ENCODE data around the gene STK4. TPM values are rescaled to one million over a fixed set of nuclear protein-coding genes. Genes with fewer than 3 reads are reported as not detected.
"Not testable (repeated sequence)": the region's sequence is repeated elsewhere in the genome, so short reads cannot be mapped to it uniquely, and the experiment has no call there.

STK4 gene
- total RNA-seq, 1 experiment from 2014 or later = 31.4 TPM

GRCh38 chr20:45056473-45057173 is 90.3 kb downstream of the STK4 start:
- in situ Hi-C loops (cut with HindIII; ENCODE audit: low pct_unique_long_range_greater_than_20kb, low sequenced_read_pairs) = no loop called here
- no peak for DNase-seq (ENCODE audit: low read depth, low spot score)

GRCh38 chr20:45058168-45058850 is 92.0 kb downstream of the STK4 start:
- in situ Hi-C loops (cut with HindIII; ENCODE audit: low pct_unique_long_range_greater_than_20kb, low sequenced_read_pairs) = no loop called here
- DNase-seq (ENCODE audit: low read depth, low spot score) = no peak

- DNase-seq (ENCODE audit: low read depth, low spot score) = peak; percentile 54
Measured at GRCh38 chr20:45059022-45059728, 92.9 kb downstream of the STK4 start.

GRCh38 chr20:45060294-45060693 is 94.0 kb downstream of the STK4 start:
- in situ Hi-C loops (cut with HindIII; ENCODE audit: low pct_unique_long_range_greater_than_20kb, low sequenced_read_pairs) = no loop called here
- DNase-seq (ENCODE audit: low read depth, low spot score) = no peak

More at GRCh38 chr20:45059022-45059728, 92.9 kb downstream of the STK4 start:
- in situ Hi-C loops (cut with HindIII; ENCODE audit: low pct_unique_long_range_greater_than_20kb, low sequenced_read_pairs) = no loop called here

GRCh38 chr20:45061244-45061643 is 94.9 kb downstream of the STK4 start:
- in situ Hi-C loops (cut with HindIII; ENCODE audit: low pct_unique_long_range_greater_than_20kb, low sequenced_read_pairs) = no loop called here
- no peak for DNase-seq (ENCODE audit: low read depth, low spot score)

GRCh38 chr20:45063107-45063506 is 96.8 kb downstream of the STK4 start:
- not testable (repeated sequence) for DNase-seq (ENCODE audit: low read depth, low spot score)

GRCh38 chr20:45064812-45065211 is 98.5 kb downstream of the STK4 start:
- in situ Hi-C loops (cut with HindIII; ENCODE audit: low pct_unique_long_range_greater_than_20kb, low sequenced_read_pairs) = no loop called here
- no peak for DNase-seq (ENCODE audit: low read depth, low spot score)

More at GRCh38 chr20:45063107-45063506, 96.8 kb downstream of the STK4 start:
- in situ Hi-C loops (cut with HindIII; ENCODE audit: low pct_unique_long_range_greater_than_20kb, low sequenced_read_pairs) = not testable (repeated sequence)

GRCh38 chr20:45066372-45066771 is 100.1 kb downstream of the STK4 start:
- no peak for DNase-seq (ENCODE audit: low read depth, low spot score)
- in situ Hi-C loops (cut with HindIII; ENCODE audit: low pct_unique_long_range_greater_than_20kb, low sequenced_read_pairs) = no loop called here

- DNase-seq (ENCODE audit: low read depth, low spot score) = no peak
- in situ Hi-C loops (cut with HindIII; ENCODE audit: low pct_unique_long_range_greater_than_20kb, low sequenced_read_pairs) = no loop called here
Measured at GRCh38 chr20:45067087-45067486, 100.8 kb downstream of the STK4 start.

GRCh38 chr20:45067558-45067957 is 101.2 kb downstream of the STK4 start:
- DNase-seq (ENCODE audit: low read depth, low spot score) = no peak
- in situ Hi-C loops (cut with HindIII; ENCODE audit: low pct_unique_long_range_greater_than_20kb, low sequenced_read_pairs) = no loop called here

- in situ Hi-C loops (cut with HindIII; ENCODE audit: low pct_unique_long_range_greater_than_20kb, low sequenced_read_pairs) = no loop called here
- no peak for DNase-seq (ENCODE audit: low read depth, low spot score)
Measured at GRCh38 chr20:45069261-45069660, 102.9 kb downstream of the STK4 start.

- no peak for DNase-seq (ENCODE audit: low read depth, low spot score)
- in situ Hi-C loops (cut with HindIII; ENCODE audit: low pct_unique_long_range_greater_than_20kb, low sequenced_read_pairs) = no loop called here
Measured at GRCh38 chr20:45070932-45071632, 104.8 kb downstream of the STK4 start.

GRCh38 chr20:45072066-45072465 is 105.8 kb downstream of the STK4 start:
- in situ Hi-C loops (cut with HindIII; ENCODE audit: low pct_unique_long_range_greater_than_20kb, low sequenced_read_pairs) = no loop called here
- no peak for DNase-seq (ENCODE audit: low read depth, low spot score)

- DNase-seq (ENCODE audit: low read depth, low spot score) = peak; percentile 89
- in situ Hi-C loops (cut with HindIII; ENCODE audit: low pct_unique_long_range_greater_than_20kb, low sequenced_read_pairs) = no loop called here
Measured at GRCh38 chr20:45073221-45073620, 106.9 kb downstream of the STK4 start.

GRCh38 chr20:45077559-45077958 is 111.2 kb downstream of the STK4 start:
- no peak for DNase-seq (ENCODE audit: low read depth, low spot score)
- in situ Hi-C loops (cut with HindIII; ENCODE audit: low pct_unique_long_range_greater_than_20kb, low sequenced_read_pairs) = no loop called here

- DNase-seq (ENCODE audit: low read depth, low spot score) = peak; percentile 76
- in situ Hi-C loops (cut with HindIII; ENCODE audit: low pct_unique_long_range_greater_than_20kb, low sequenced_read_pairs) = no loop called here
Measured at GRCh38 chr20:45080867-45081624, 114.7 kb downstream of the STK4 start.

- in situ Hi-C loops (cut with HindIII; ENCODE audit: low pct_unique_long_range_greater_than_20kb, low sequenced_read_pairs) = no loop called here
- no peak for DNase-seq (ENCODE audit: low read depth, low spot score)
Measured at GRCh38 chr20:45082468-45082867, 116.2 kb downstream of the STK4 start.

Data from SK-MEL-5 (cell line).